Measurements from ENCODE around the gene CKAP2.
"Not testable (repeated sequence)": the region's sequence is repeated elsewhere in the genome, so short reads cannot be mapped to it uniquely, and the experiment has no call there.

The CKAP2 gene

DNA sequence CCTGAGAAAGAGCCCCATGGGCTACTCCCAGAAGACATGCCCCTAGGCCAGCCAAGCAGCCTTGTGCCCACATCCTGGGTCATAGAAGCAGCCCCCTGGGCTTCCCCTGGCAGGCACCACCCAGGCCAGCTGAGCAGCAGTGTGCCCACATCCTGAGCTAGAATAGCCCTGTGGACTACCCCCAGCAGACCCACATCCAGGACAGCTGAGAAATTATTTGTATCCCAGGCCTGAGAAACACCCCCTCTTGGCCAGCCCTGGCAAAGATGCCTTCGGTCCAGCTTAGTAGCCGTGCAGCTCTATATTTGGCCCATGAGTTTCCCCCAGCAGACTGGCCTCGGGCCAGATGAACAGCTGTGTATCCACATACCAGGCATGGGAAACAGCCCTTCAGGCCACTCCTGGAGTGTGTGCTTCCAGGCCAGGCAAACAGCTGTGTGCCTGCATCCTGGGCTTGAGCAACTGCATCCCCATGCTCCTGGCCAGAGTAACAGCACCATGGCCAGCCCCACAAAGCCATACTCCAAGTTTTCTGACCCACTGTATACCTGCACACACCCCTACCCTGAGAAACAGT, 55.0 kb downstream of the CKAP2 start:
- not testable (repeated sequence) for H2AFZ ChIP-seq (ENCODE audit: low read depth, low read length, severe bottlenecking); H3K9ac ChIP-seq (ENCODE audit: low read length); H3K36me3 ChIP-seq (ENCODE audit: low read length); H3K4me3 ChIP-seq (ENCODE audit: insufficient read depth, low read length, poor library complexity, severe bottlenecking); H3K9me3 ChIP-seq (ENCODE audit: insufficient read depth, low read length); H3K79me2 ChIP-seq (ENCODE audit: insufficient read depth, low read length); H4K20me1 ChIP-seq (ENCODE audit: low read depth, low read length); H3F3A ChIP-seq (ENCODE audit: insufficient read depth); H3K9me2 ChIP-seq (replicated peaks; ENCODE audit: insufficient read depth, low read length); H3K27me3 ChIP-seq (ENCODE audit: low read length); H3K27ac ChIP-seq (ENCODE audit: low read depth, low read length); H3K4me2 ChIP-seq (ENCODE audit: low read depth, low read length, poor library complexity, severe bottlenecking)

DNA sequence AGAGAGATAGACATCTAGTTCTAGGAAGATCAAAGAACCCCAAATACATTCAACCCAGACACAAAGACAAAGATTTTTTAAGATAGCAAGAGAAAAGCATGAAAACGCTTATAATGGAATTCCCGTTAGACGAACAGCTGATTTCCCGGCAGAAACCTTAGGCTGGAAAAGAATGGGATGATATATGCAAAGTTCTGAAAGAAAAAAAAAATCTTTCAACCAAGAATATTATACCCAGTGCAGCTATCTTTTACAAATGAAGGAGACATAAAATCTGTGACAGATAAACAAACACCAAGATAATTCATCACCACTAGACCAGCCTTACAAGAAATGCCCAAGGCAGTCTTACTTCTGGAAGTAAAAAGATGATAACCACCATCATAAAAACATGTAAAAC, 56.3 kb downstream of the CKAP2 start:
- not testable (repeated sequence) for H4K20me1 ChIP-seq (ENCODE audit: low read depth, low read length); H3K27ac ChIP-seq (ENCODE audit: low read depth, low read length); H3K9me3 ChIP-seq (ENCODE audit: insufficient read depth, low read length)

DNA sequence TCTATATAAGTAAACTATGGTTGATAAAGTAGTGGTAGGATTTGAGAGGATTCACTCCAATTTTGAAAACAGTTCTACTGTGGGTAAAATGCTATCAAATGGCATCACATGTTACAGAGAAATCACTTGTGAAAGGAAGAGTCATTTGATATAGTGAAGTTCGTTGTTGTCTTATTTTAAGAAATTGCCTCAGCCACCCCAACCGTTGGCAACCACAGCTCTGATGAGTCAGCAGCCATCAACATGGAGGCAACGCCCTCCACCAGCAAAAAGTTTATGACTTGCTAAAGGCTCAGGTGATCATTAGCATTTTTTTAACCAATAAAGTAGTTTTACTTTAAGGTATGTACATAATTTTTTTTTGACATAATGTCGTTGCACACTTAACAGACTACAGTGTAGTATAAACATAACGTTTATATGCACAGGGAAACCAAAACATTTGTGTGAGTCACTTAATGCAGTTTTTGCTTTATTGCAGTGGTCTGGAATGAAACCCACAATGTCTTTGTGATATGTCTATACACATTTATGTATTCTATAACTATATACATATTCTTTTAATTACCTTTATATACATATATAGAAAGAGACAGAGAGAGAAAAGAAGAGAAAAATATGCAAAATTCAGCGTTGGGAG, 58.8 kb downstream of the CKAP2 start:
- not testable (repeated sequence) for H3K9ac ChIP-seq (ENCODE audit: low read length); H3K27me3 ChIP-seq (ENCODE audit: low read length); H3K36me3 ChIP-seq (ENCODE audit: low read length); H3K4me3 ChIP-seq (ENCODE audit: insufficient read depth, low read length, poor library complexity, severe bottlenecking); H3K4me2 ChIP-seq (ENCODE audit: low read depth, low read length, poor library complexity, severe bottlenecking); H3K27ac ChIP-seq (ENCODE audit: low read depth, low read length); H3K9me2 ChIP-seq (replicated peaks; ENCODE audit: insufficient read depth, low read length); H2AFZ ChIP-seq (ENCODE audit: low read depth, low read length, severe bottlenecking); H3F3A ChIP-seq (ENCODE audit: insufficient read depth); H3K9me3 ChIP-seq (ENCODE audit: insufficient read depth, low read length); H3K79me2 ChIP-seq (ENCODE audit: insufficient read depth, low read length); H4K20me1 ChIP-seq (ENCODE audit: low read depth, low read length)

More for the DNA sequence above, 56.3 kb downstream of the CKAP2 start:
- H3K4me2 ChIP-seq (ENCODE audit: low read depth, low read length, poor library complexity, severe bottlenecking); H3K36me3 ChIP-seq (ENCODE audit: low read length); H3K4me3 ChIP-seq (ENCODE audit: insufficient read depth, low read length, poor library complexity, severe bottlenecking); H3K79me2 ChIP-seq (ENCODE audit: insufficient read depth, low read length); H2AFZ ChIP-seq (ENCODE audit: low read depth, low read length, severe bottlenecking); H3K27me3 ChIP-seq (ENCODE audit: low read length); H3K9me2 ChIP-seq (replicated peaks; ENCODE audit: insufficient read depth, low read length); H3F3A ChIP-seq (ENCODE audit: insufficient read depth); H3K9ac ChIP-seq (ENCODE audit: low read length): not testable (repeated sequence)

DNA sequence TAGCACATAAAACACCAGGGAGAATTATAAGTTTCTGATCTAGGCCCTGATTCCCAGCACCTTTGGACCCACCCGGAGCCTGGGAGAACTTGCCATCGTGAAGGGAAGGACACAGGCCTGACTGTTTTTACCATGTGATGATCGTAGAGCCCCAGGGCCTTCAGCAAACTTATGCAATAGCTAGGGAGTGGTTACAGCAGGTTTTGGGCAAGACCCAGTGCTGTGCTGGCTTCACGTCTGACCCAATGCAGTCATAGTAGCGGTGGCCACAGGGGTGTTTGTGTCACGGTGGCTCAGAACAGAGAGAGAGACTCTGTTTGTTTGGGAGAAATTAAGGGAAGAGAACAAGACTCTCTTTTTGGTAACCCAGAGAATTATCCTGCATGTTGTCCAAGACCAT, 68.0 kb downstream of the CKAP2 start:
- not testable (repeated sequence) for H3K9ac ChIP-seq (ENCODE audit: low read length); H3K27me3 ChIP-seq (ENCODE audit: low read length); H3K9me2 ChIP-seq (replicated peaks; ENCODE audit: insufficient read depth, low read length); H3F3A ChIP-seq (ENCODE audit: insufficient read depth); H3K9me3 ChIP-seq (ENCODE audit: insufficient read depth, low read length); H2AFZ ChIP-seq (ENCODE audit: low read depth, low read length, severe bottlenecking); H3K27ac ChIP-seq (ENCODE audit: low read depth, low read length); H3K79me2 ChIP-seq (ENCODE audit: insufficient read depth, low read length); H3K4me3 ChIP-seq (ENCODE audit: insufficient read depth, low read length, poor library complexity, severe bottlenecking); H3K4me2 ChIP-seq (ENCODE audit: low read depth, low read length, poor library complexity, severe bottlenecking); H4K20me1 ChIP-seq (ENCODE audit: low read depth, low read length); H3K36me3 ChIP-seq (ENCODE audit: low read length)
